Adrenal gland (tissue), 12 donors: Measurements from ENCODE around the gene BCAR1. TPM values are rescaled to one million over a fixed set of nuclear protein-coding genes. Genes with fewer than 3 reads are reported as not detected.
"Not testable (repeated sequence)": the region's sequence is repeated elsewhere in the genome, so short reads cannot be mapped to it uniquely, and the experiment has no call there.

Experiments
- DNase-seq, 7 donors: peaks; one replicate each; pipeline ENCODE4 v3.0.0-alpha.2; 2019 to 2020
- H3K27ac ChIP-seq, 5 donors: fragments of 200-600 bp; sonication (generic) in 4 of 5; 1 replicate in 3 of 5; 2 replicates in 2 of 5; pipeline versions ENCODE4 v1.5.1 to v1.8.0; 2016 to 2020; ENCODE audit warnings: mild to moderate bottlenecking in 1 of 5
- H3K27me3 ChIP-seq: fragments of 200-600 bp; 2 replicates; pipeline ENCODE4 v1.8.0; 2021
- H3K36me3 ChIP-seq, 2 donors: fragments of 200-600 bp; replicated peaks in 1 of 2; 1 replicate in 1 of 2; 2 replicates in 1 of 2; pipeline versions ENCODE4 v1.5.1 to v1.8.0; 2018 to 2022
- H3K4me1 ChIP-seq, 2 donors: fragments of 200-600 bp; replicated peaks in 1 of 2; 1 replicate in 1 of 2; 2 replicates in 1 of 2; pipeline versions ENCODE4 v1.5.1 to v1.8.0; 2018 to 2021
- H3K4me3 ChIP-seq, 4 donors: fragments of 200-600 bp; sonication (generic) in 3 of 4; one replicate each; pipeline ENCODE4 v1.5.1; 2016 to 2018
- H3K9me3 ChIP-seq, 3 donors: fragments of 200-600 bp; sonication (generic) in 1 of 3; replicated peaks in 1 of 3; 1 replicate in 2 of 3; 2 replicates in 1 of 3; pipeline versions ENCODE4 v1.5.1 to v1.8.0; 2016 to 2021
- CTCF ChIP-seq, 6 experiments: fragments of 450-650 bp in 4 of 6; fragments of 200-600 bp in 2 of 6; sonication (generic) in 1 of 6; IDR thresholded peaks; 1 replicate in 5 of 6; 2 replicates in 1 of 6; pipeline versions ENCODE4 v1.5.1 to v1.8.0; 2016 to 2021; ENCODE audit warnings: antibody characterized with exemption in 6 of 6, mild to moderate bottlenecking in 2 of 6, moderate library complexity in 1 of 6
- POLR2A ChIP-seq, 2 donors: fragments of 450-650 bp; IDR thresholded peaks; one replicate each; pipeline ENCODE4 v1.6.1; 2017; ENCODE audit warnings: antibody characterized with exemption in 2 of 2, mild to moderate bottlenecking in 2 of 2, moderate library complexity in 1 of 2
- WGBS, 4 donors: extraction: QIAGEN DNeasy Blood & Tissue Kit in 2 of 4; methylation state at CpG; one replicate each; pipeline versions ENCODE4 v1.1.5 to v1.1.7; 2013 to 2017; 5-methylcytosine and 5-hydroxymethylcytosine counted together
- intact Hi-C, 2 donors: fragments of 100-400 bp; cut with DNase I; formaldehyde crosslinking; loops; one replicate each; pipeline versions ENCODE4 v1.14.1 to v1.15.0; 2022 to 2023
- polyA plus RNA-seq, 3 donors: library from polyadenylated mRNA; stranded (reverse); fragments of 200-250 nt in 2 of 3; fragments of 350-450 nt in 1 of 3; fragmentation: Illumina TruSeq in 1 of 3; extraction: RNeasy Lipid Tissue Mini Kit (QIAGEN cat#74804) in 1 of 3; gene quantifications; one replicate each; pipeline ENCODE4 v1.2.3, GENCODE V29; 2013 to 2014
- total RNA-seq, 9 donors: library from RNA; depleted of rRNA in 4 of 9; stranded (reverse); fragments of >200 nt in 4 of 9; fragments of 120-200 nt in 1 of 9; fragmentation: NEBNext Ultra II Directional in 1 of 9; extraction: Animal tissue kit (Norgen Biotek cat#: 25700) in 1 of 9; gene quantifications; one replicate each; pipeline versions ENCODE4 v1.1.0 to v1.2.4, GENCODE V29; 2013 to 2023
- donor health status: healthy with polysubstance abuse.
- donor health status: Bipolar disorder and iron deficiency.
- donor health status: DM: yes; HTN: yes; CAD: no.
- donor health status: DM: no; HTN: no; CAD: no.
- donor health status: DM: no; HTN: no; CAD: no.
- donor health status: DM: yes; HTN: yes; CAD: no.

The BCAR1 gene
- total and polyA plus RNA-seq, 12 donors = 10.2 to 87.7 (median 63.8) TPM

GRCh38 chr16:75241955-75242354 is 9.5 kb downstream of the BCAR1 start:
- no peak for DNase-seq
- Histone ChIP-seq H3K4me3 (no peak overlapping the region), H3K27me3 (no peaks in the 10 kb centered on the region), H3K27ac (peak overlapping the region in 1 of 5 donors; percentile 16), H3K9me3 (no peaks in the 10 kb centered on the region), H3K36me3 (peaks cover 0 to 21% of the 10 kb centered on the region in 2 donors), H3K4me1 (peaks cover 38 to 66% of the 10 kb centered on the region in 2 donors)
- TF ChIP-seq POLR2A (IDR thresholded peaks at IDR 0.05) (no peak), CTCF (IDR thresholded peaks at IDR 0.05) (no peak)
- intact Hi-C loops = no loop called here
- WGBS, 4 donors = 91 to 95% (median 92%) methylated on average over 11 to 13 of the region's 13 CpGs

- Histone ChIP-seq H3K36me3 (peaks cover 0 to 21% of the 10 kb centered on the region in 2 donors), H3K9me3 (no peaks in the 10 kb centered on the region), H3K4me3 (no peak overlapping the region), H3K27me3 (no peaks in the 10 kb centered on the region), H3K4me1 (peaks cover 38 to 61% of the 10 kb centered on the region in 2 donors), H3K27ac (no peak overlapping the region)
- TF ChIP-seq CTCF (IDR thresholded peaks at IDR 0.05) (no peak), POLR2A (IDR thresholded peaks at IDR 0.05) (no peak)
- intact Hi-C loops = no loop called here
- WGBS, 4 donors = 76 to 100% (median 82%) methylated on average over 3 to 8 of the region's 8 CpGs
- DNase-seq = no peak
These were observed 10.0 kb downstream of the BCAR1 start for GRCh38 chr16:75241412-75241811.

- DNase-seq, H3K9me3 ChIP-seq, intact Hi-C loops, H3K27me3 ChIP-seq, H3K4me3 ChIP-seq: not testable (repeated sequence)
- H3K27ac ChIP-seq = peak overlapping the region in 1 of 5 donors; percentile 4
- H3K4me1 ChIP-seq = peaks cover 35 to 53% of the 10 kb centered on the region in 2 donors
- H3K36me3 ChIP-seq = peaks cover 0 to 22% of the 10 kb centered on the region in 2 donors
- WGBS, 4 donors = 72 to 82% (median 78%) methylated on average over 5 to 7 of the region's 7 CpGs; no CpG with 5 or more reads in 1 of the 4 donors
These were observed 10.8 kb downstream of the BCAR1 start for GRCh38 chr16:75240633-75241032.

- WGBS, 4 donors = 85 to 87% (median 86%) methylated on average over 9 to 19 of the region's 19 CpGs
- Histone ChIP-seq H3K4me1 (peaks cover 27 to 43% of the 10 kb centered on the region in 2 donors), H3K27me3 (no peaks in the 10 kb centered on the region), H3K27ac (peak overlapping the region in 4 of 5 donors; percentile 68 to 95 (median 88)), H3K4me3 (no peak overlapping the region), H3K36me3 (peaks cover 0 to 32% of the 10 kb centered on the region in 2 donors), H3K9me3 (no peaks in the 10 kb centered on the region)
- TF ChIP-seq POLR2A (IDR thresholded peaks at IDR 0.05) (no peak), CTCF (IDR thresholded peaks at IDR 0.05) (no peak)
- no peak for DNase-seq
- intact Hi-C loops = loop anchor here (5.0 kb wide), 2 partner anchors 148 to 158 kb away; no protein-coding TSS in a partner anchor
These were observed 11.8 kb downstream of the BCAR1 start for GRCh38 chr16:75239542-75240122.
